ENCODE measurements around the gene PPP4C.

DNA sequence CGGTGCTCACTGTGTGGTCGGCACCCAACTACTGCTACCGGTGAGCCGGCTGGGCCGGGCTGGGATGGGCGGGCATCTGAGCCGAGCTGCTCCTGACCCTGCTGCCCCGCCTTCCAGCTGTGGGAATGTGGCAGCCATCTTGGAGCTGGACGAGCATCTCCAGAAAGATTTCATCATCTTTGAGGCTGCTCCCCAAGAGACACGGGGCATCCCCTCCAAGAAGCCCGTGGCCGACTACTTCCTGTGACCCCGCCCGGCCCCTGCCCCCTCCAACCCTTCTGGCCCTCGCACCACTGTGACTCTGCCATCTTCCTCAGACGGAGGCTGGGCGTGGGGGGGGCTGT lies 9.0 kb downstream of the PPP4C start:
- TF ChIP-seq CTCF (IDR thresholded peaks at IDR 0.05; ENCODE audit: low read depth, low read length, poor library complexity, severe bottlenecking) (no peak), EZH2phosphoT487 (IDR thresholded peaks at IDR 0.05; ENCODE audit: borderline replicate concordance, low read length) (no peak)

Measured in DOHH2 (cell line).